IPS-NIHi7 (cell line): ENCODE measurements around the gene ZFYVE28.

Source experiments
- DNase-seq: peaks from one replicate; pipeline ENCODE4 v3.0.0; 2012; ENCODE audit warnings: mixed read lengths; ENCODE audit errors: extremely low spot score

The ZFYVE28 gene

DNA sequence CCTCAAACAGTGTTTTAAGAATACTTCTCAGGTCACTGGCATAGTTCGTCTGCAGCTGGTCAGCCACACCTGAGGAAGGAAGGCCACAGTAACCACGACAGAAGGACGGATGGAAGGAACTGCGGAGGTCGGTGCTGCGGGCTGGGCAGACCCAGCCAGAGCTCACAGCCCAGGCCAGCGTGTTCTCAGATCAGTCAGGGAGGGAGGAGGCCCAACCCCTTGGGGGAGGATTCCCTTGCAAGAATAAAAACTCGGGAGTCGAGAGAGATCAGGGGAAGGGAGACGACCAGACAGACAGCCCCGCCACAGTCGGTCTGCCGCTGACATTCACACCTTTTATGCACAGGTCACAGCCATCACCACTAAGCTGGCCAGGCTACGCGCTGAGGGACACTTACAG is 145.2 kb downstream of the ZFYVE28 start:
- DNase-seq: no peak

GRCh38 chr4:2272828-2273120 is 145.7 kb downstream of the ZFYVE28 start:
- DNase-seq: no peak

DNA sequence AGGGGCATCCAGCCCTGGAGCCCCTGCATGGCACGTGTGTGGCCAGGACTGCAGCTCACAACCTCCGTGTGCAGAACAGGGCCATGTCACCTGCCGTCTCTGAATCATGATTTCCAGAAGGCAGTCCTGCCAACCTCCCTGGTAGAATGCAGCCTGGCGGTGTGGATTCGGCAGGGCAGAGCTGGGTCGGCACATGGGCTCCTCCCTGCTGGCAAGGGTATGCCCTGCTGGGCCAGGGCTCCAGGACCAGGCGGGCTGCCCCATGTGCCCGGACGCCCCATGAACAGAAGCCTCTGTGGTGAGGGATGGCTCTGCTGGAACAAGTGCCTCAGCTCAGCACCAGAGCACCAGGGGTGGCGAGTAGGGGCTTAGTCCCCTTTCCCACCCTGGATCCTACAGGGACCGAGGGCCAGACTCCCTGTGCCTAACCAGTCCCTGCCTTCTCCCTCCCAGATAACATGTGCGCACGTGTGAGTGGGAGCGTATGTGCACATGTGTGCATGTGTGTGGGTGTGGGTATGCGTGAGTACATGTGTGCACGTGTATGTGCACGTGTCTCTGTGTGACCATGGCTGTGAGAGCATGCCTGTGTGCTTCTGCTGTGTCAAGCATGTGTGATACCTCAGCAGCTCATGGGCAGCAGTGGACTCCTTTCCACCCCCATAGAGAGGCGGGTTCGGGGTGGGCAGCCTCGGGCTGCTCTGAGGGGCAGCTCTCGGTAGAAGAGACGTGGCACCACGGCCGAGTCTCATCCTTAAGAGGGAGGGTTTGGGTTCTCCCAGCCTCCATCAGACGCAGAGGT is 146.2 kb downstream of the ZFYVE28 start:
- DNase-seq: no peak

- no peak for DNase-seq
Measured at GRCh38 chr4:2271279-2272025, 147.0 kb downstream of the ZFYVE28 start.

DNA sequence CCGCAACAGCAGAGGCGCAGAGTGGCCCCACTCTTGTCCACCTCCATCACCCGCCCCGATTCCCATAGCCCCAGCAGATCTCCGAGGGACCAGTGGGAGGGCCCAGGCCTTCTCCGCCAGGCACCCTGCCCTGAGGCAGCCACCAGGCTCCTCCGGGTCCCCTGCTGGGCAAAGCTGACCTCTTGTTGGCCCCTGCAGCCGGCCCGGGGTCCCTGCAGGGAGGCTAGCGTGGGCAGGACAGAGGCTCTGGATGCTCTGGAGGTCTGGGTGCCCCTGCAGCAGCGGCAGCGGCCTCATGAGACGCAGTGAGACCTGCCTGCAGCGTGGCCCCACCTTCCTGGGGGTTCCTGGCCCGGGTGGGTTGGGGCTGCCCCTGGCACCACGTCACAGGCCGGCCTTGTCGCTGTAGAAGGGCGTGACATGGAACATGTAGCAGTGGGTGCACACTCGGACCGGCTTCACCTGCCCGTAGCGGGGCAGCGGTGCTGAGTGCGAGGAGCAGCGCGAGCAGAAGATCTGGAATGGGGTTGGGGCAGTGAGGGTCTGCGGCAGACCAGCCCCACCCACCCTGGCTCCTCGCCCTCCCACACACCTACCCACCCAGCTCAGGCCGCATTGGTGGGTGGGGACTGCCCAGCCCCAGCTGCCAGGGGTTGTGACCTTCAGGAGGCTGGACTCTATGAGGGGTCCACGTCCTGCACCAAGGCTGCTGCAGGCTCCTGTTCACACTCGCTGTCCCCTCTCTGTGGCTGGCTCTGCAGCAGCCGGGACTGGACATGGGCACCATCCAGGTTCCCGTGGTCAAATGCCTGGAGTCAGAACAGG is 147.9 kb downstream of the ZFYVE28 start:
- no peak for DNase-seq

GRCh38 chr4:2269618-2270163 is 148.8 kb downstream of the ZFYVE28 start:
- DNase-seq: no peak

DNA sequence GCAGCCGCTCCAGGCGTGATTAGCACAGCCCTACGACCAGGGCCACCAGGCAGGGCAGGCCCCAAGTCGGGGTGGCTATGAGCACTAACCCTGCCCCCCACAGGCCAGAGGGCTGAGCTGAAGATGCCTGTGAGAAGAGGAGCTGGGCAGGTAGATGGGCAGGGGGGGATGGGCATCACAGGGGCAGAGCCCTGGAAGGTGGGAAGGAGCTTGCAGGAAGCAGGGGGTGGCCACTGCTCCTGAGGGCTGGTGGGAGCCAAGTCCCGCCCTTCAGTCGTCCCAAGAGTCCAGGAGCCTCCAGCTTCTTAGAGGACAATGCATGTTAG is 149.3 kb downstream of the ZFYVE28 start:
- peak; percentile 27 for DNase-seq

- no peak for DNase-seq
Measured at GRCh38 chr4:2268357-2269205, 149.9 kb downstream of the ZFYVE28 start.

GRCh38 chr4:2267841-2268240 is 150.6 kb downstream of the ZFYVE28 start:
- no peak for DNase-seq

DNA sequence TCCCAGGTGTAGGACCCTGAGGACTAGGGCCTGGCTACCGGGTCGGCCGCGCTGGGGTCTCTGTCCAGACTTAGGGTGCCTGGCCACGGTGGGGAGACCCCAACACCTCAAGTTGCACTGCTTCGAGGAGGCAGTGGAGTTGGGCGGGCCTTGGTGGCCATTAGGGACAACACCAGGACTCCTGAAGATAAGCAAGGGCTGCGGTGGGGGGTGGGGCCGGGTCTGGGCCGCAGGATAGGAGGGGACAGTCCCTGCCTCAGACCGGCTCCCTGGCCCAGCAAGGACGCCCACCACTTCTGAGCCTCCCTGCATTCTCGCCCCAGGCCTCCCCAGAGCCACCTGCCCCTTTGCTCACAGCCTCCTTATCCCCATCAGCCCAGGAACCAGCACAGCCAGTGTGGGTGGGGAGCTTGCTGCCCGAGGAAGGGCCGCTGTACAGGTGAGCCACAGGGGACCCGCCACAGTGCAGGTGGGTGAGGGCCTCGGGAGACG is 151.1 kb downstream of the ZFYVE28 start:
- DNase-seq: no peak

DNA sequence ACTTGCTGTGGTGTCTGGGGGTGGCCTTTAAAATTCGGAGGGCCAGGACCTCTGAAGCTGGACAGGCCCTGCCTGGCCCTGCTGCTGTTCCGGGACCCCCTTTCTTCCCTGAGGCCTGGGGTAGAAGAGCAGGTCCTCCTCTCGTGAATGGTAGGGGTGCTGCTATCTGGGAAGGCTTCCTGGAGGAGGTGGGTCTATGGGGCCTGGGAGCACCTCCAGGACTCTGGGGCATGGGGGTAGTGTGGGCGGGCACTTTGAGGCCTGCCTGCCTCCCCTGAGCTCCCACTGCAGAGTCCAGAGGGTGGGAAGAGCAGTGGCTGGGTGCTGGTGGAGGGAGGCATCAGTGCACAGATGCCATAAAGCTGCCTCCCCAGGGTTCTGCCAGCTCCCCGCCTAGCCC is 151.6 kb downstream of the ZFYVE28 start:
- DNase-seq: no peak

- no peak for DNase-seq
Measured at GRCh38 chr4:2266181-2266580, 152.3 kb downstream of the ZFYVE28 start.

GRCh38 chr4:2265113-2266110 is 153.0 kb downstream of the ZFYVE28 start:
- no peak for DNase-seq

GRCh38 chr4:2264481-2265041 is 153.9 kb downstream of the ZFYVE28 start:
- no peak for DNase-seq

DNA sequence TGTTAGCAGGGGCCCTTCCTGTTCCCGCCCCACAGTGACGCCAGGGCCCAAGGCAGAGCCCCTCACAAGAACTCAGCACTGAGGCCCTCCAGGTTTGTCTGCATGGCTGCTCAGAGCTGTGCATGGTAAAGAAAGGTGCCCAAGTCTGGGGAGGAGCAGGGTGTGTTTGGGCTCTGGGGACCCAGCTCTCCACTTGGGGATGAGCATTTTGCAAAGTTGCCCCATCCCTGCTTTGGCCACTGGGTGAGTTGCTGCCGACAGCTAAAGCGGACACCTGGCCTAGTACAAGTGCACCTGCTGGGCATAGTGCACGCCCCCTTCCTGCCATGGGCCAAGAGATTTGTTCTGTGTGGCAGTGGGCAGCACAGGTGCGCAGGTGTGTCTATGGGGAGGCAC is 154.5 kb downstream of the ZFYVE28 start:
- DNase-seq: no peak

GRCh38 chr4:2262944-2263250 is 155.5 kb downstream of the ZFYVE28 start:
- DNase-seq: no peak

GRCh38 chr4:2262145-2262943 is 156.1 kb downstream of the ZFYVE28 start:
- DNase-seq: peak; percentile 98

DNA sequence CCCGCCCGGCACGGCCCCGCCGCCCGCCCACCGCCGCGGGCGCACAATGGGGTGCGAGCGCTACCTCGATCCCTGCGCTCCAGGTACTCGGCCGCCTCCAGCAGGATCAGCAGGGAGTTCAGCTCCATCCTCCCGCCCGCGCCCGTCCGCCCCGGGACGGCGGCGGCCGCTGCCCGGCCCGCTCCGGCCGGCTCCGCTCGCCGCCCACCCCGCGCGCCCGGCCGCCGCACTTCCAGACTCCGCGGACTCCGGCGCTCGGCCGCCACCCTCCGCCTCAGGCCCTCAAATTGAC is 156.6 kb downstream of the ZFYVE28 start, which contains the start of gene MXD4:
Gene MXD4 (minus strand): TSS at position 257 of the 292 bp plus-strand sequence. CDS start 129 bp downstream, at position 128.
- DNase-seq: no peak
